Measurements from ENCODE around the gene ARID1B.

DNA sequence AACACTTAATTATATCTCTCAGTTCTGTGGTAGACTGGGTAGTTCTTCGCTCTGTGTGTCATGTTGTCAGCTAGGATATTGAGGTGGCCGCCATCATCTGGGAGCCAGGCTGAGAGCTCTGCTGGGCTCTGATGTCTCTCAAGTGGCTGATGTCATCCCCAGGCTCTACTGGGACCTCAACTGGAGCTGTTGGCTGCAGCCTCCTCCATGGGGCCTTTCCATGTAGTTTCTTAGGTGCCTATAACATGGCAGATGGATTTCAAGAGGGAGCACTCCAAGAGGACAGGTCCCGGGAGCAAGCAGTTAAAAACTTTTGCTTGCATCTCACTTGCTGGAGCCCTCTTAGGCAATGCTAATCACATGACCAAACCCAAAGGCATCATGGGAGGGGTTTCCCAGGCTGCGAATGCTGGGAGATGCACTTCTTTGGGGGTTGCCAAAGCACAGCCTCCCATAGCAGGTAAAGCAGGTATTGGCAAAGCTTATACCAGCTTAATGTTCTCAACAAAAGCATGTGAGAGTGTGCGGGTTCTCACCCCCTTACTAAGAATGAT lies 416.3 kb downstream of the ARID1B start:
- TF ChIP-seq ATF2 (tag by site-specific recombination; IDR thresholded peaks at IDR 0.05; ENCODE audit: low read depth): no peak
- TF ChIP-seq ZNF10 (tag by site-specific recombination; IDR thresholded peaks at IDR 0.05): no peak
- TF ChIP-seq KLF9 (tag by site-specific recombination; IDR thresholded peaks at IDR 0.05; ENCODE audit: low read depth): no peak

Data from HEK293 (cell line).